A673 (cell line): ENCODE data around the gene AP2A1.

Experiments used
- EZH2 ChIP-seq: fragments of 200-600 bp; sonication (generic); IDR thresholded peaks from 2 replicates; pipeline ENCODE4 v1.6.1; 2017; ENCODE audit warnings: borderline replicate concordance, low read depth, mild to moderate bottlenecking, mixed read lengths, antibody characterized with exemption, low read length; ENCODE audit not compliant: poor library complexity, severe bottlenecking
- TF ChIP-seq, protein P1 (sequence below): fragments of 300-800, 200-600 bp; sonication (generic); conservative IDR thresholded peaks from 2 replicates; pipeline ENCODE4 v1.5.1; 2017; ENCODE audit warnings: low read depth, mild to moderate bottlenecking, antibody characterized with exemption, low read length, moderate library complexity, mixed read lengths

DNA sequence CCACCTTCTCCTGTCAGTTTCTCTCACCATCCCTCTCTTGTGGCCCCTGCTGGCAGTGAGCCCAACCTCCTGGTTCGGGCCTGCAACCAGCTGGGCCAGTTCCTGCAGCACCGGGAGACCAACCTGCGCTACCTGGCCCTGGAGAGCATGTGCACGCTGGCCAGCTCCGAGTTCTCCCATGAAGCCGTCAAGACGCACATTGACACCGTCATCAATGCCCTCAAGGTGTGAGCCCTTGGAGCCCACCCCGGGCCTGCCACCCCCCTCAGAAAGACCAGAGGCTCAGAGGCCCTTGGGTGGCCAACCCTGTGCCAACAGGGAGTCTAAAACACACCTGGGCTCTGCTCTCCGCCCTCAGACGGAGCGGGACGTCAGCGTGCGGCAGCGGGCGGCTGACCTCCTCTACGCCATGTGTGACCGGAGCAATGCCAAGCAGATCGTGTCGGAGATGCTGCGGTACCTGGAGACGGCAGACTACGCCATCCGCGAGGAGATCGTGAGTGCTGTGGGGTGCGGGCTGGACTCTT is 32.5 kb downstream of the AP2A1 start:
- TF ChIP-seq, protein P1, sequence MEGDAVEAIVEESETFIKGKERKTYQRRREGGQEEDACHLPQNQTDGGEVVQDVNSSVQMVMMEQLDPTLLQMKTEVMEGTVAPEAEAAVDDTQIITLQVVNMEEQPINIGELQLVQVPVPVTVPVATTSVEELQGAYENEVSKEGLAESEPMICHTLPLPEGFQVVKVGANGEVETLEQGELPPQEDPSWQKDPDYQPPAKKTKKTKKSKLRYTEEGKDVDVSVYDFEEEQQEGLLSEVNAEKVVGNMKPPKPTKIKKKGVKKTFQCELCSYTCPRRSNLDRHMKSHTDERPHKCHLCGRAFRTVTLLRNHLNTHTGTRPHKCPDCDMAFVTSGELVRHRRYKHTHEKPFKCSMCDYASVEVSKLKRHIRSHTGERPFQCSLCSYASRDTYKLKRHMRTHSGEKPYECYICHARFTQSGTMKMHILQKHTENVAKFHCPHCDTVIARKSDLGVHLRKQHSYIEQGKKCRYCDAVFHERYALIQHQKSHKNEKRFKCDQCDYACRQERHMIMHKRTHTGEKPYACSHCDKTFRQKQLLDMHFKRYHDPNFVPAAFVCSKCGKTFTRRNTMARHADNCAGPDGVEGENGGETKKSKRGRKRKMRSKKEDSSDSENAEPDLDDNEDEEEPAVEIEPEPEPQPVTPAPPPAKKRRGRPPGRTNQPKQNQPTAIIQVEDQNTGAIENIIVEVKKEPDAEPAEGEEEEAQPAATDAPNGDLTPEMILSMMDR = no peak
- no peak for TF ChIP-seq EZH2
